ENCODE data around the gene UST. TPM values are rescaled to one million over a fixed set of nuclear protein-coding genes. Genes with fewer than 3 reads are reported as not detected.

UST gene
- total RNA-seq, 2 experiments from 2014 or later, result 1.4 to 4.1 TPM

DNA sequence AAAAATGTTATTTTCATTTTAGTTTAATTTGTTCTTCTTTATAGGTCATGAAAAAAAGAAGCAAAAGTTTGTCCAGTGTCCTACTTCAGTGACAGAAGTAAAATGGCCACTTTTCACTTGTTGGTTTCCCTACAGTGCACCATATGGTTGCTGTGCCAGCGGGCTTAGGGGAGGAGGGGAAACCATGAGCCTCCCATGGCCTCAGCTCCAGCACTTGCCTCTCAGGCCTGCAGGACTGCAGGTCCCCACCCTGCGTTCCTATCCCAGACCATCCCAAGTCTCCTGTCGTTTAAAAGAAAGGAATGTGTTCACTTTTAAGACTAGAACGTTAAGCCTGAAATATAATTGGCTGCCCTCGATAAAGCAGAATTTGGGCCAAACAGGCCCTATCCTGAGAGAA lies 360.7 kb downstream of the UST start:
- Histone ChIP-seq H3K79me2 (ENCODE audit: insufficient read depth, low read depth, low read length) (no peaks in the 10 kb centered on the region), H2AFZ (ENCODE audit: low read length) (no peak overlapping the region), H3K4me3 (ENCODE audit: low read depth, low read length, poor library complexity, severe bottlenecking) (no peak overlapping the region), H3K27ac (ENCODE audit: low read depth, low read length, poor library complexity, severe bottlenecking) (no peak overlapping the region), H3K9me2 (ENCODE audit: insufficient read depth, low read length) (no peaks in the 10 kb centered on the region), H3K4me1 (ENCODE audit: insufficient read depth, low read length, poor library complexity, severe bottlenecking) (peaks cover 34% of the 10 kb centered on the region), H3K9me3 (ENCODE audit: low read length) (no peaks in the 10 kb centered on the region; the same call in 1 of the 2 replicates), H3K4me2 (ENCODE audit: low read length) (no peak overlapping the region), H4K20me1 (ENCODE audit: insufficient read depth, low read length) (no peaks in the 10 kb centered on the region), H3K36me3 (ENCODE audit: insufficient read depth, low read length) (no peaks in the 10 kb centered on the region)
- POLR2A ChIA-PET, result interaction anchor here (0.6 kb wide), 1 partner anchor 209 kb away, joined by 4 read pairs; no protein-coding TSS in a partner anchor
- DNase-seq (ENCODE audit: low spot score), result no peak
- BruUV-seq (replicated peaks), result no TSS peak
- no peak for TF ChIP-seq EZH2phosphoT487 (IDR thresholded peaks at IDR 0.05; ENCODE audit: borderline replicate concordance, low read depth, low read length)
- TF ChIP-seq, protein P1, sequence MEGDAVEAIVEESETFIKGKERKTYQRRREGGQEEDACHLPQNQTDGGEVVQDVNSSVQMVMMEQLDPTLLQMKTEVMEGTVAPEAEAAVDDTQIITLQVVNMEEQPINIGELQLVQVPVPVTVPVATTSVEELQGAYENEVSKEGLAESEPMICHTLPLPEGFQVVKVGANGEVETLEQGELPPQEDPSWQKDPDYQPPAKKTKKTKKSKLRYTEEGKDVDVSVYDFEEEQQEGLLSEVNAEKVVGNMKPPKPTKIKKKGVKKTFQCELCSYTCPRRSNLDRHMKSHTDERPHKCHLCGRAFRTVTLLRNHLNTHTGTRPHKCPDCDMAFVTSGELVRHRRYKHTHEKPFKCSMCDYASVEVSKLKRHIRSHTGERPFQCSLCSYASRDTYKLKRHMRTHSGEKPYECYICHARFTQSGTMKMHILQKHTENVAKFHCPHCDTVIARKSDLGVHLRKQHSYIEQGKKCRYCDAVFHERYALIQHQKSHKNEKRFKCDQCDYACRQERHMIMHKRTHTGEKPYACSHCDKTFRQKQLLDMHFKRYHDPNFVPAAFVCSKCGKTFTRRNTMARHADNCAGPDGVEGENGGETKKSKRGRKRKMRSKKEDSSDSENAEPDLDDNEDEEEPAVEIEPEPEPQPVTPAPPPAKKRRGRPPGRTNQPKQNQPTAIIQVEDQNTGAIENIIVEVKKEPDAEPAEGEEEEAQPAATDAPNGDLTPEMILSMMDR (conservative IDR thresholded peaks at IDR 0.05; ENCODE audit: low read length), result no peak
- intact Hi-C loops (cut with micrococcal nuclease; ENCODE audit: unreplicated experiment), result no loop called here
- CTCF ChIA-PET (ENCODE audit: unreplicated experiment), result no interaction called here

DNA sequence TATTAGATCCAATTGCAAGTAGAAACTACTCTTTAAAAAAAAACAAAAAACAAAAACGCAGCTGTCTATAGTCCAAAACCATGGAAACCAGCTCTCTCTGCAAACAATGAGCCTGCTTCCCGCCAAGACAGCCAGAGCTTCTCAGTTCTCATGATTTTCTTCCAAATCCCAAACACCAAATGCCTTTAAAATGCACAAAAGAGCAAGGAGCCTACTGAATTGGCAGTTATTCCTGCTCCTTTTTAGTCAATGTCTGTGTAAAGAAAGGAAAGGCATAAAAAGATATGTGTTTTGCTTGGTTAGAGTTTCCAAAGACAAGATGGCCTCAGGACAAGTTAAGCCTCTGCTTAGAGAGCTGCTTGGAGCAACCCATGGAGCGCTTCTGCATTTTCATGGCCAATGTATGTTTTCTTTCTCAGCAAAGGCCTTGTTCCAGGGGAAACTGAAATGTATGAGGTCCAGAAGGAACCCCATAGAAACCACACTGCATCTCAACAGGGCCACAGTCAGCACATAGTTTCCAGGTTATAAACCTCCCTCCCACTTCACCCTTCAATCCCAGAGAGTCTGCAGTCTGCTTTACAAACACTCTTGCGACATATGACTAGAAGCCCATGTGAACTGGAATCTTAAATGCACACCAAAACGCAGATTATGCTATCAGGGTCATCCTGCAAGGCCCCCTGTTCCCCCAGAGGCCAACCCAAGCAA lies 361.4 kb downstream of the UST start:
- Histone ChIP-seq H3K79me2 (ENCODE audit: insufficient read depth, low read depth, low read length) (no peaks in the 10 kb centered on the region), H3K27ac (ENCODE audit: low read depth, low read length, poor library complexity, severe bottlenecking) (no peak overlapping the region), H2AFZ (ENCODE audit: low read length) (0 out of 2 replicates have a peak overlapping the region, but pooled peaks have one; percentile 7), H3K36me3 (ENCODE audit: insufficient read depth, low read length) (no peaks in the 10 kb centered on the region), H3K4me3 (ENCODE audit: low read depth, low read length, poor library complexity, severe bottlenecking) (no peak overlapping the region), H3K9me3 (ENCODE audit: low read length) (no peaks in the 10 kb centered on the region; the same call in 1 of the 2 replicates), H4K20me1 (ENCODE audit: insufficient read depth, low read length) (no peaks in the 10 kb centered on the region), H3K4me1 (ENCODE audit: insufficient read depth, low read length, poor library complexity, severe bottlenecking) (peaks cover 40% of the 10 kb centered on the region), H3K9me2 (ENCODE audit: insufficient read depth, low read length) (no peaks in the 10 kb centered on the region), H3K4me2 (ENCODE audit: low read length) (no peak overlapping the region)
- POLR2A ChIA-PET, result interaction anchor here (0.6 kb wide), 1 partner anchor 208 kb away, joined by 4 read pairs; no protein-coding TSS in a partner anchor
- CTCF ChIA-PET (ENCODE audit: unreplicated experiment), result no interaction called here
- DNase-seq (ENCODE audit: low spot score), result no peak
- BruUV-seq (replicated peaks), result no TSS peak
- TF ChIP-seq EZH2phosphoT487 (IDR thresholded peaks at IDR 0.05; ENCODE audit: borderline replicate concordance, low read depth, low read length), result no peak
- TF ChIP-seq, protein P1 (conservative IDR thresholded peaks at IDR 0.05; ENCODE audit: low read length), result no peak
- intact Hi-C loops (cut with micrococcal nuclease; ENCODE audit: unreplicated experiment), result no loop called here

DNA sequence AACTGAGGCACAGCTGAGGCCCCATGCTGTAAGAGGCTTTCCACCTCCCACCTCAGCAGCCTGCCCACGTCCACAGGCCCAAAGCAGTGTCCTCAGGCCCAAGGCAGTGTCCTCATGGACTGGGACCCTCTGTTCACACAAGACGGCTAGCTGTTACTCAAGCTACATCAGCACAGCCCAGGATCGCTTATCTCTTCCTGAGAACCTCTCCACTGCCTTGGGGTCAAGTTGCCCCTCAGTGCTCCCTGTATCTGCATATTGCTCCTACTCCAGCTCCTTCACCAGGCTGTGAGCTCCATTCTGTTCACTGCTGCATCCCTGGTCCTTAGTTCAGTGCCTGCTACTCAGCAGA lies 361.9 kb downstream of the UST start:
- no peak overlapping the region for H2AFZ ChIP-seq (ENCODE audit: low read length)
- ChIA-PET CTCF (ENCODE audit: unreplicated experiment) (interaction anchor here (0.6 kb wide), 1 partner anchor 91 kb away, joined by 3 read pairs; no protein-coding TSS in a partner anchor), POLR2A (interaction anchor here (1.2 kb wide), 1 partner anchor 19 kb away, joined by 4 read pairs; no protein-coding TSS in a partner anchor)
- DNase-seq (ENCODE audit: low spot score), result no peak
- no peaks in the 10 kb centered on the region for H3K36me3 ChIP-seq (ENCODE audit: insufficient read depth, low read length)
- H3K4me2 ChIP-seq (ENCODE audit: low read length), result no peak overlapping the region
- no peak overlapping the region for H3K4me3 ChIP-seq (ENCODE audit: low read depth, low read length, poor library complexity, severe bottlenecking)
- TF ChIP-seq, protein P1 (conservative IDR thresholded peaks at IDR 0.05; ENCODE audit: low read length), result no peak
- TF ChIP-seq EZH2phosphoT487 (IDR thresholded peaks at IDR 0.05; ENCODE audit: borderline replicate concordance, low read depth, low read length), result no peak
- H3K9me2 ChIP-seq (ENCODE audit: insufficient read depth, low read length), result no peaks in the 10 kb centered on the region
- no peak overlapping the region for H3K27ac ChIP-seq (ENCODE audit: low read depth, low read length, poor library complexity, severe bottlenecking)
- no peaks in the 10 kb centered on the region; the same call in 1 of the 2 replicates for H3K9me3 ChIP-seq (ENCODE audit: low read length)
- H3K4me1 ChIP-seq (ENCODE audit: insufficient read depth, low read length, poor library complexity, severe bottlenecking), result peaks cover 40% of the 10 kb centered on the region
- no peaks in the 10 kb centered on the region for H3K79me2 ChIP-seq (ENCODE audit: insufficient read depth, low read depth, low read length)
- intact Hi-C loops (cut with micrococcal nuclease; ENCODE audit: unreplicated experiment), result no loop called here
- BruUV-seq (replicated peaks), result no TSS peak
- H4K20me1 ChIP-seq (ENCODE audit: insufficient read depth, low read length), result no peaks in the 10 kb centered on the region

Data from OCI-LY7 (cell line).